Measurements from ENCODE around the gene MAGEA9.
"Not testable (repeated sequence)": the region's sequence is repeated elsewhere in the genome, so short reads cannot be mapped to it uniquely, and the experiment has no call there.

The MAGEA9 gene

DNA sequence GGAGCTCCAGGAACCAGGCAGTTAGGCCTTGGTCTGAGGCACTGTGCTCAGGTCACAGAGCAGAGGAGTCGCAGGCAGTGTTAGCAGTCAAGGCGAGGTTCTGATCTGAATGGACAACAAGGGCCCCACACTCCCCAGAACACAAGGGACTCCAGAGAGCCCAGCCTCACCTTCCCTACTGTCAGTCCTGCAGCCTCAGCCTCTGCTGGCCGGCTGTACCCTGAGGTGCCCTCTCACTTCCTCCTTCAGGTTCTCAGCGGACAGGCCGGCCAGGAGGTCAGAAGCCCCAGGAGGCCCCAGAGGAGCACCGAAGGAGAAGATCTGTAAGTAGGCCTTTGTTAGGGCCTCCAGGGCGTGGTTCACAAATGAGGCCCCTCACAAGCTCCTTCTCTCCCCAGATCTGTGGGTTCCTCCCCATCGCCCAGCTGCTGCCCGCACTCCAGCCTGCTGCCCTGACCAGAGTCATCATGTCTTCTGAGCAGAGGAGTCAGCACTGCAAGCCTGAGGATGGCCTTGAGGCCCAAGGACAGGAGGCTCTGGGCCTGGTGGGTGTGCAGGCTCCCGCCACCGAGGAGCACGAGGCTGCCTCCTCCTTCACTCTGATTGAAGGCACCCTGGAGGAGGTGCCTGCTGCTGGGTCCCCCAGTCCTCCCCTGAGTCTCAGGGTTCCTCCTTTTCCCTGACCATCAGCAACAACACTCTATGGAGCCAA, 26.2 kb downstream of the MAGEA9 start:
- no peak for DNase-seq (ENCODE audit: low read depth)

DNA sequence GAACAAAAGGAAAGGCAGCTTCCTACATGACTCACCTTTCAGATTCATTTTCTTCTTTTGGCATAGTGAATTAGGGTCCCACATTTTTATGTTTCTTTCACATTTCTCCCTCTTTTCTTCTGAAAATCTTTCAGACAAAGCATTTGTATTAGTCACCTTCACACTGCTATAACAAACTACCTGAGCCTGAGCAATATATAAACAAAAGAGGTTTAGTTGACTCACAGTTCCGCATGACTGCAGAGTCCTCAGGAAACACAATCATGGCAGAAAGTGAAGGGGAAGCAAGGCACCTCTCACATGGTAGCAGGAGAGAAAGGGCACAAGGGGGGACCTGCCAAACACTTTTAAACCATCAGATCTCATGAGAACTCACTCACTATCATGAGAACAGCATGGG, 36.9 kb downstream of the MAGEA9 start:
- DNase-seq (ENCODE audit: low read depth): no peak

DNA sequence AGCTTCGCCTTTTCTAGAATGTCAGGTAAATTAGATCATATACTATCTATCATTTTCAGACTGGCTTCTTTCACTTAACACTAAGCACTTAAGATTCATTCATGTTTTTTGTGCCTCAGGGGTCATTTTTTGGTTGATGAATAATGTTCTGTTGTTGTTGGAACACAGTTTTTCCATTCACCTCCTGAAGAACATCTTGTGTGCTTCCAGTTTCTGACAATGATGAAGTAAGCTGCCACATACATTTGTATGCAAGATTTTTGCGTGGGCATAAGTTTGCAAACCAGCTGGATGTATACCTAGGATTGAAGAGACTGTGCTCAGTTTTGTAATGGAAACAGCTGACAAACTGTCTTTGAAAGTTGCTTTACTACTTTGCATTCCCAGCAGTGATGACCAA, 37.6 kb downstream of the MAGEA9 start:
- no peak for DNase-seq (ENCODE audit: low read depth)

DNA sequence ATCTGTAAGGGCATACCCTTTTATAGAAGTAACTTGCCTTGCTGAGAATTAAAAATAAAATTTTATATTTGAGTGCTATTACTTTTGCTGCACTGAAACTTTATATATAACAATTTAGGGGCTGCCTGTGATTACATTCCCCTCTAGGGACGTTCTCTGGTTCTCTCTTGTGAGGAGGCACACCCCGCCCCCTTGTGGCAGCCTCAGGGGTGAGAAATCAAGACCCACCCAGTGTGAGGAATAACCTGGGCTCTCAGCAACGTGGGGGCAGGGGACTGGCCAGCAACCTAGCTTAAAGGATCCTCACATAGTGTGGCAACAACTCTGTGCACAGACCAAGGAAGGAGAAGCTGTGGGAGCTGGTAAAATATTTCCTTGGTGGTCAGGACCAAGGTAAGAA, 43.7 kb downstream of the MAGEA9 start:
- DNase-seq (ENCODE audit: low read depth): no peak

DNA sequence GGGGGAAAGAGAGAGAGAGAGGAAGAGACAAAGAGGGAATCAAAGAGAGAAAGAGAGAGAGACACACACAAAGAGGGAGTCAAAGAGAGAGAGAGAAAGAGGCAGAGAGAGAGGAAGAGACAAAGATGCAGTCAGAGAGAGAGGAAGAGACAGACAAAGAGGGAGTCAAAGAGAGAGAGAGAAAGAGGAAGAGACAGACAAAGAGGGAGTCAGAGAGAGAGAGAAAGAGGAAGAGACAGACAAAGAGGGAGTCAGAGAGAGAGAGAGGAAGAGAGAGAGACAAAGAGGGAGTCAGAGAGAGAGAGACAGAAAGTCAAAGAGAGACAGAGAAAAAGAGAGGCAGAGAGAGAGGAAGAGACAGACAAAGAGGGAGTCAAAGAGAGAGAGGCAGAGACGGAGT, 45.5 kb downstream of the MAGEA9 start:
- no peak for DNase-seq (ENCODE audit: low read depth)

DNA sequence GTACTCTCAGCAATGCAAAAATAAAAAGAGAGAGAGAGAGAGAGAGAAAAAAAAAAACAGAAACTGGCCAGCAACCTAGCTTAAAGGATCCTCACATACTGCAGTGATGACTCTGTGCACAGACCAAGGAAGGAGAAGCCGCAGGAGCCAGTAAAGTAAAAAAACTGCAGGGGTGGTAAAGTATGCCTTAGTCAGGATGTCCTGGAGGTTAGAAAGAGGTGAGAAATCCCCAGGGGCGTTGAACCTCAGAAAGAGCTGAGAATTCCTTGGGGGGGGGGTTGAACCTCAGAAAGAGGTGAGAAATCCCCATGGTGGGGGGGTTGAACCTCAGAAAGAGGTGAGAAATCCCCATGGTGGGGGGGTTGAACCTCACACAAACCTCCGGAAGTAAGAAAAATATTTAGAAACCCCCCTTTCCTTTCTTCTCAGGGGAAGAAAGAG, 48.0 kb downstream of the MAGEA9 start:
- no peak for DNase-seq (ENCODE audit: low read depth)

DNA sequence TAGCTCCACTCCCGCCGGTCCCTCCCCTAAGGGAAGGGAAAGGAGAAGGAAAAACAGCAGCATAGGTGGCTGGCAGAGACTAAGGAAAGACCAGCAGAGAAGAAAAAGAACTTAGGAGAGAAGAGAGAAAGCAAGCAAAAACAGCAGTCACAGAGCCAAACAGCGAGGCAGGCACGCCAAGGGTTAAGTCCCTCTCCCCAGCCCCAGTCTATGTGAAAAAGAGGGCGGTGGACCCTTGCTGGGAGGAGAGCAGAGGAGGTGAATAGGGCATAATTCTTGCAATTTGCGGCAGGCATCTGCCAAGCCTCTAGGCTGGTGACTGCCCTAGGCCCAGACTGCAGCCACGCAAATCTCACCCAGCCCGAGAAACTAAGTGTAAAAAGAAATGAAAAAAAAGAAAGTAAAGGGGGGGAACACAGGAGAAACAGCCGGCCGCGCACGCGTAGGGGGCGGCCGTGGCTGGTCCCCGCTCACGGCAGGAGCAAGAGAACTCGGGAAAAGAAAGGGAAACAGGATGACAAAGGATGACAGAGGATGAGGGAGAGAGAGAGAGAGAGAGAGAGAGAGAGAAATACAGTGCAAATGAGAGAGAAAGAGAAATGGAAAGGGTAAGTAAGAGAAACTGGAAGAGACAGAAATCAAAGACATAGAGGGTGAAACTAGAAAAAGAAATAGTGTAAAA, 48.6 kb downstream of the MAGEA9 start:
- DNase-seq (ENCODE audit: low read depth): no peak

DNA sequence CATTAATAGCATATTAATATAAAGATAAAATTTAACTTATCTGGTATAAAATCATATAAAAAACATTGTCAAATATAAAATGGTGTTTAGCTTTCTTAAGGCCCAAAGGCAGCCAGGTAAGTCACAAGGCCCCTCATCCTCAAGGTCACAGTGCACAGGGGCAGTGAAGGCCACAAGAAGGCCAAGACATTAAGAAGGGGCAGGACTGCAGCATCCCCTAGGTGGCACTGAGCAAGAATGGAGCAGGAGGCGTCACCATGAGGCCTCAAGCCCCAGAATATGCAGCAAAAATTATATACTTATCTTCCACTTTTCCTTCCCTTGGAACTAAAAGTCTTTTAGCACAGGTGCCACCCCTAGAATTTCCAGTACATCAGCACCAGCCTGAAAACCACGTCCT, 49.7 kb downstream of the MAGEA9 start:
- no peak for DNase-seq (ENCODE audit: low read depth)

DNA sequence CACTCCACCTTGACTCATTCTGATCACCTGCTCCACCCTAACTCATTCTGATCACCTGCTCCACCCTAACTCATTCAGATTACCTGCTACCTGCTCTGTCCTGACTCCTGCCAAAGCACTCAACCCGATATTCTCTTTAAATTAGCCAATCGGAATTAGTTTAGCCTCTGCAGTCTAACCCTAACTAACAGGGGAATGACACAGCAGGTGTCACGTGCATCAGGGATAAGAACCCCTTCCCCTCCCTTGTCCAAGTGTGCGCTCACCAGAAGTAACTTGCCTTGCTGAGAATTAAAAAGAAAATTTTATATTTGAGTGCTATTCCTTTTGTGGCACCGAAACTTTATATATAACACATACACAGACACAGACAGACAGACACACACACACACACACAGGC, 55.0 kb downstream of the MAGEA9 start:
- DNase-seq (ENCODE audit: low read depth): not testable (repeated sequence)

DNA sequence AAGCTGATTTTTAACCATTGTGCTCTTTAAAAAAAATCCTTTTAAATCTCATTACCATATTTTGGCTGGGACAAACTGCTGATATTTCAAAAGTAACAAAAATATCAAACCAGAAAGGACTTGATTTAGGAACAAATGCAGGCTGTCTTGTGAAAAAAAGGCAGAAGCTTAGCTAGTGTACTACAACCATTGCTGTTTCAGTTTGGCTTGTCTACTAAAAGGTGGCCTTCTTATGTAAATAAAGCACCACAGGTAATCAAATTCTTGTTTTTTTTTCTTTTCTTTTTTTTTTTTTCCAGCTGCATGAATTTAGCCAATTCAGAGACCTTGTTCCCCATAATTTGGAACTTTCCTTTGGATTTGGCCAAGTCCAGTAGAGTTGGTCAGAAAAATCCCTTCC, 55.4 kb downstream of the MAGEA9 start:
- no peak for DNase-seq (ENCODE audit: low read depth)
